ENCODE results near the gene ZFAND2A. TPM values are rescaled to one million over a fixed set of nuclear protein-coding genes. Genes with fewer than 3 reads are reported as not detected.

The ZFAND2A gene
- polyA plus RNA-seq, 1 experiment = 43.6 TPM

GRCh38 chr7:1105189-1105588 lies 54.8 kb downstream of the ZFAND2A start:
- CTCF ChIA-PET = interaction anchor here (1.8 to 3.6 kb wide), 2 partner anchors 18 to 19 kb away, joined by 4 to 16 read pairs; partner anchors contain the start of gene GPER1
- TF ChIP-seq CTCF (IDR thresholded peaks at IDR 0.05; ENCODE audit: insufficient read depth, low read depth, low read length) = no peak
- H3K36me3 ChIP-seq (ENCODE audit: control insufficient read depth, insufficient read depth, low read length) = no peaks in the 10 kb centered on the region
- H3K27me3 ChIP-seq (ENCODE audit: control insufficient read depth, insufficient read depth, low read length) = no peaks in the 10 kb centered on the region
- DNase-seq (ENCODE audit: low read depth) = no peak
- H3K4me3 ChIP-seq (ENCODE audit: low read depth, low read length) = no peak overlapping the region
- POLR2A ChIA-PET = no interaction called here

GRCh38 chr7:1104516-1105179 lies 55.3 kb downstream of the ZFAND2A start:
- no peak for TF ChIP-seq CTCF (IDR thresholded peaks at IDR 0.05; ENCODE audit: insufficient read depth, low read depth, low read length)
- DNase-seq (ENCODE audit: low read depth) = no peak
- Histone ChIP-seq H3K4me3 (ENCODE audit: low read depth, low read length) (no peak overlapping the region), H3K27me3 (ENCODE audit: control insufficient read depth, insufficient read depth, low read length) (no peaks in the 10 kb centered on the region), H3K36me3 (ENCODE audit: control insufficient read depth, insufficient read depth, low read length) (no peaks in the 10 kb centered on the region)
- CTCF ChIA-PET = interaction anchor here (1.2 to 3.6 kb wide), 3 partner anchors 18 to 107 kb away, joined by 4 to 16 read pairs (median 4); partner anchors contain the start of gene GPER1
- POLR2A ChIA-PET = no interaction called here

GRCh38 chr7:1103789-1104515 lies 56.0 kb downstream of the ZFAND2A start:
- DNase-seq (ENCODE audit: low read depth) = no peak
- ChIA-PET CTCF (interaction anchor here (1.2 to 3.6 kb wide), 3 partner anchors 17 to 106 kb away, joined by 4 to 16 read pairs (median 4); partner anchors contain the start of gene GPER1), POLR2A (no interaction called here)
- Histone ChIP-seq H3K4me3 (ENCODE audit: low read depth, low read length) (no peak overlapping the region), H3K36me3 (ENCODE audit: control insufficient read depth, insufficient read depth, low read length) (no peaks in the 10 kb centered on the region), H3K27me3 (ENCODE audit: control insufficient read depth, insufficient read depth, low read length) (no peaks in the 10 kb centered on the region)
- TF ChIP-seq CTCF (IDR thresholded peaks at IDR 0.05; ENCODE audit: insufficient read depth, low read depth, low read length) = no peak

- no peak for TF ChIP-seq CTCF (IDR thresholded peaks at IDR 0.05; ENCODE audit: insufficient read depth, low read depth, low read length)
- CTCF ChIA-PET = interaction anchor here (1.8 to 3.6 kb wide), 2 partner anchors 16 to 21 kb away, joined by 4 to 16 read pairs; partner anchors contain the start of gene GPER1
- Histone ChIP-seq H3K4me3 (ENCODE audit: low read depth, low read length) (no peak overlapping the region), H3K27me3 (ENCODE audit: control insufficient read depth, insufficient read depth, low read length) (no peaks in the 10 kb centered on the region), H3K36me3 (ENCODE audit: control insufficient read depth, insufficient read depth, low read length) (no peaks in the 10 kb centered on the region)
- DNase-seq (ENCODE audit: low read depth) = no peak
- POLR2A ChIA-PET = no interaction called here
These were observed 56.8 kb downstream of the ZFAND2A start for GRCh38 chr7:1103009-1103788.

Other genes with a start within 250 kb of the ZFAND2A start
- 3.2 and 5.1 TPM in 2 replicates for gene ADAP1, start 205.5 kb downstream of the ZFAND2A start, polyA plus RNA-seq (2011; rRNA removed)
- gene COX19, start 184.6 kb downstream of the ZFAND2A start, polyA plus RNA-seq (2011; rRNA removed) = 5.5 and 5.6 TPM in 2 replicates
- gene CYP2W1, start 177.0 kb downstream of the ZFAND2A start, polyA plus RNA-seq (2011; rRNA removed) = not detected in 2 replicates
- 2.8 and 4.5 TPM in 2 replicates for gene GPR146, start 115.7 kb downstream of the ZFAND2A start, polyA plus RNA-seq (2011; rRNA removed)
- 2.1 and 3.1 TPM in 2 replicates for gene GPER1, start 72.1 kb downstream of the ZFAND2A start, polyA plus RNA-seq (2011; rRNA removed)
- gene UNCX, start 72.7 kb upstream of the ZFAND2A start, polyA plus RNA-seq (2011; rRNA removed) = not detected in 2 replicates

All from BJ (cell line).